Left colon (tissue), 2 donors: ENCODE measurements around the gene ELOA. TPM values are rescaled to one million over a fixed set of nuclear protein-coding genes. Genes with fewer than 3 reads are reported as not detected.
"Not testable (repeated sequence)": the region's sequence is repeated elsewhere in the genome, so short reads cannot be mapped to it uniquely, and the experiment has no call there.

Experiments used
- ATAC-seq: fragments of 200-7000 bp; cut with Tn5 transposase; one replicate; pipeline ENCODE4 v1.9.1; 2020; ENCODE audit warnings: mild to moderate bottlenecking, moderate library complexity
- DNase-seq, 2 donors: peaks; one replicate each; pipeline ENCODE4 v3.0.0-alpha.2; 2020
- intact Hi-C, 2 donors: fragments of 100-400 bp; cut with DNase I in 1 of 2; cut with micrococcal nuclease in 1 of 2; formaldehyde crosslinking; loops; one replicate each; pipeline versions ENCODE4 v1.11.2 to v1.14.0; 2022; cut with DNase I, micrococcal nuclease
- total RNA-seq, 2 donors: library from RNA; stranded (reverse); fragmentation: NEBNext Ultra II Directional; extraction: Animal tissue kit (Norgen Biotek cat#: 25700); gene quantifications; one replicate each; pipeline ENCODE4 v1.2.1, GENCODE V29; 2021
- donor health status: DM: no; HTN: no; CAD: no.
- donor health status: DM: yes; HTN: yes; CAD: no.

Gene ELOA
- total RNA-seq, 2 donors from 2014 or later = 29.6 to 34.7 TPM

GRCh38 chr1:23774174-23774880 is 31.1 kb downstream of the ELOA start:
- peak in 1 of 2 donors; percentile 14 for DNase-seq
- no peak for ATAC-seq
- intact Hi-C loops = loop anchor here in 1 of 2 donors (5.0 kb wide), 1 partner anchor 143 kb away; no protein-coding TSS in a partner anchor

GRCh38 chr1:23776217-23776616 is 32.9 kb downstream of the ELOA start:
- DNase-seq = no peak
- intact Hi-C loops = no loop called here
- no peak for ATAC-seq

GRCh38 chr1:23777979-23778814 is 34.9 kb downstream of the ELOA start, which contains the start of gene PITHD1:
Gene PITHD1, plus strand, starts transcription at chr1:23778418. Its CDS starts 98 bp downstream, at chr1:23778516.
- ATAC-seq (peak; percentile 93), DNase-seq (peak; percentile 86 to 87)
- intact Hi-C loops = no loop called here

GRCh38 chr1:23779826-23780371 is 36.6 kb downstream of the ELOA start:
- intact Hi-C loops = no loop called here
- DNase-seq = no peak
- no peak for ATAC-seq

GRCh38 chr1:23783141-23783540 is 39.9 kb downstream of the ELOA start:
- intact Hi-C loops, DNase-seq: not testable (repeated sequence)

GRCh38 chr1:23784846-23785245 is 41.6 kb downstream of the ELOA start:
- no peak for ATAC-seq
- intact Hi-C loops = no loop called here
- no peak for DNase-seq

More at GRCh38 chr1:23783141-23783540, 39.9 kb downstream of the ELOA start:
- ATAC-seq = not testable (repeated sequence)

GRCh38 chr1:23787701-23788100 is 44.4 kb downstream of the ELOA start:
- ATAC-seq = no peak

GRCh38 chr1:23788695-23789094 is 45.4 kb downstream of the ELOA start:
- intact Hi-C loops = no loop called here
- ATAC-seq (no peak), DNase-seq (no peak)

More at GRCh38 chr1:23787701-23788100, 44.4 kb downstream of the ELOA start:
- DNase-seq = no peak
- intact Hi-C loops = no loop called here

- DNase-seq (peak; percentile 92 to 96), ATAC-seq (peak; percentile 80)
- intact Hi-C loops = no loop called here
Observed at GRCh38 chr1:23790696-23791515, 47.6 kb downstream of the ELOA start, which contains the start of gene LYPLA2. Gene LYPLA2, plus strand, starts transcription at chr1:23791145. Its CDS starts 1,538 bp downstream, at chr1:23792683.

GRCh38 chr1:23791516-23792047 is 48.3 kb downstream of the ELOA start:
- intact Hi-C loops = no loop called here
- peak; percentile 45 to 48 for DNase-seq
- peak; percentile 25 for ATAC-seq

GRCh38 chr1:23792151-23792945 is 49.1 kb downstream of the ELOA start:
- DNase-seq = no peak
- ATAC-seq = no peak
- intact Hi-C loops = no loop called here

- peak; percentile 53 for ATAC-seq
- DNase-seq = peak; percentile 77 to 78
- intact Hi-C loops = no loop called here
Observed at GRCh38 chr1:23793018-23793781, 49.9 kb downstream of the ELOA start.

GRCh38 chr1:23793861-23794731 is 50.8 kb downstream of the ELOA start:
- no peak for DNase-seq
- intact Hi-C loops = no loop called here

GRCh38 chr1:23794732-23795182 is 51.5 kb downstream of the ELOA start:
- intact Hi-C loops, DNase-seq: not testable (repeated sequence)

More at GRCh38 chr1:23793861-23794731, 50.8 kb downstream of the ELOA start:
- no peak for ATAC-seq

GRCh38 chr1:23795676-23796465 is 52.6 kb downstream of the ELOA start:
- ATAC-seq (no peak), DNase-seq (no peak)
- intact Hi-C loops = no loop called here

More at GRCh38 chr1:23794732-23795182, 51.5 kb downstream of the ELOA start:
- ATAC-seq = not testable (repeated sequence)
